ENCODE data around the gene NFIC. TPM values are rescaled to one million over a fixed set of nuclear protein-coding genes. Genes with fewer than 3 reads are reported as not detected.

Gene NFIC
- total RNA-seq, 6 donors from 2014 or later = 96.1 to 175 (median 154) TPM

DNA sequence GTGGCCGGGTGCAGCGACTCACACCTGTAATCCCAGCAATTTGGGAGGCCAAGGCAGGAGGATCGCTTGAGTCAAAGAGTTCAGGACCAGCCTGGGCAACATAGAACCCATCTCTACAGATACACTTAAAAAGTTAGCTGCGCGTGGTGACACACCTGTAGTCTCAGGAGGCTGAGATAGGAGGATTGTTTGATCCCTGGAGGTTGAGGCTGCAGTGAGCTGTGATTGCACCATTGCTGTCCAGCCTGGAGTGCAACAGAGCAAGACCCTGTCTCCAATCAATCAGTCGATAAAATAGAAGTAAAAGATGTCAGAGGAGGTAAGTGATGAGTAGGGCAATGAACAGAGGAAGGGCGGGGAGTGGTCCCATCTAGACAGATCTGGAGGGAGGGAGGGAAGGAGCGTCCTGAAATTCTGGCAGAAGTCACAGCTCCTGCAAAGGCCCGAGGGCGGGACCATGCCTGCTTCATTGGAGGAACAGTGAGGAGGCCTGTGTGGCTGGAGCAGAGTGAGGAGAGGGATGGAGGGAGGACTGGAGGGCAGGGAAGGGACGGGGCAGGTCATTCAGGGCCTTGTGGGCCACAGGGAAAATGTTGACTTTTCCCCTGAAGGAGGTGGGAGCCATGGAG, 104.2 kb downstream of the NFIC start:
- TF ChIP-seq, protein P1, sequence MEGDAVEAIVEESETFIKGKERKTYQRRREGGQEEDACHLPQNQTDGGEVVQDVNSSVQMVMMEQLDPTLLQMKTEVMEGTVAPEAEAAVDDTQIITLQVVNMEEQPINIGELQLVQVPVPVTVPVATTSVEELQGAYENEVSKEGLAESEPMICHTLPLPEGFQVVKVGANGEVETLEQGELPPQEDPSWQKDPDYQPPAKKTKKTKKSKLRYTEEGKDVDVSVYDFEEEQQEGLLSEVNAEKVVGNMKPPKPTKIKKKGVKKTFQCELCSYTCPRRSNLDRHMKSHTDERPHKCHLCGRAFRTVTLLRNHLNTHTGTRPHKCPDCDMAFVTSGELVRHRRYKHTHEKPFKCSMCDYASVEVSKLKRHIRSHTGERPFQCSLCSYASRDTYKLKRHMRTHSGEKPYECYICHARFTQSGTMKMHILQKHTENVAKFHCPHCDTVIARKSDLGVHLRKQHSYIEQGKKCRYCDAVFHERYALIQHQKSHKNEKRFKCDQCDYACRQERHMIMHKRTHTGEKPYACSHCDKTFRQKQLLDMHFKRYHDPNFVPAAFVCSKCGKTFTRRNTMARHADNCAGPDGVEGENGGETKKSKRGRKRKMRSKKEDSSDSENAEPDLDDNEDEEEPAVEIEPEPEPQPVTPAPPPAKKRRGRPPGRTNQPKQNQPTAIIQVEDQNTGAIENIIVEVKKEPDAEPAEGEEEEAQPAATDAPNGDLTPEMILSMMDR (IDR thresholded peaks at IDR 0.05) = no peak
- no peak for TF ChIP-seq EP300 (IDR thresholded peaks at IDR 0.05)
- no peak for TF ChIP-seq POLR2A (IDR thresholded peaks at IDR 0.05)
- TF ChIP-seq POLR2AphosphoS5 (IDR thresholded peaks at IDR 0.05) = no peak
- Histone ChIP-seq H3K36me3 (no peaks in the 10 kb centered on the region), H3K4me3 (no peak overlapping the region), H3K4me1 (peaks cover 0 to 20% (median 11%) of the 10 kb centered on the region in 4 donors), H3K27ac (no peak overlapping the region), H3K27me3 (no peaks in the 10 kb centered on the region), H3K9me3 (no peaks in the 10 kb centered on the region)
- WGBS, 2 donors = 67 to 72% methylated on average over 11 of the region's 11 CpGs
- DNase-seq = no peak
- ATAC-seq (ENCODE audit: low FRiP score in 2 of 2) = peak in 1 of 2 donors; percentile 20

DNA sequence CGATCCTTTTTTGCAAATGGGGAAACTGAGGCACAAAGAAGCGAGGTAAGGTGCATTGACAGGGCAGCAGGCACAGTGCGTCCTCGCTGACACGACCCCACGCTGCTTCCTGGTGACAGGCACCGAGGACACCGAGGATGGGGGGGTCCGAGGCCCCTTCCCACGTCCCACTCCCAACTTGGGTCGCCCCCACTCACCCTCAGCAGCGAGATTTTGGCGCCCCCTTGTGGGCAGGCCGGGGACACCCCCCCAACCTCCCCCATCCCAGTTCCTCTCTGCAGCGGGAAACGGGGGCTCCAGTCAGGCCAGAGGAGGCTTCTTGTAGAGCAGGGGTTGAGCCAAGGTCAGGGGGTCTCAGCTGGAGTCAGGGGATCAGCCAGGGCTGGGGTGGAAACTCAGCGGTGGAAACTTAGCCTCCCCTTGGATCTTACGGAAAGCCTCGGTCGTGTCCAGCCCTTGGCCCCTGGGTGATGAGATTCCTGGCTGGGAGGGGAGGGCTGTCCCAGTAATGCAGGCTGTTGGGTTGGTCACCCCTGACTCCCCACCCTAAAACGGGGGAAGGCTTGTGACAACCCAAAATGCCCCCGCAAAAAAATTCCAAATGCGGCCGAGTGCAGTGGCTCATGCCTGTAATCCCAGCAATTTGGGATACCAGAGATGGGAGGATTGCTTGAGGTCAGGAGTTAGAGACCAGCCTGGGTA, 105.7 kb downstream of the NFIC start:
- TF ChIP-seq EP300 (IDR thresholded peaks at IDR 0.05) = no peak
- TF ChIP-seq, protein P1 (IDR thresholded peaks at IDR 0.05) = peak; percentile 72 to 85 (median 82)
- Histone ChIP-seq H3K4me1 (peaks cover 0 to 20% (median 11%) of the 10 kb centered on the region in 4 donors), H3K27ac (no peak overlapping the region), H3K9me3 (no peaks in the 10 kb centered on the region), H3K4me3 (no peak overlapping the region), H3K36me3 (no peaks in the 10 kb centered on the region), H3K27me3 (no peaks in the 10 kb centered on the region)
- 33 to 38% methylated on average over 16 to 24 of the region's 24 CpGs for WGBS, 2 donors
- peak; percentile 47 to 77 for ATAC-seq (ENCODE audit: low FRiP score in 2 of 2)
- peak in 1 of 2 donors; percentile 89 for DNase-seq

DNA sequence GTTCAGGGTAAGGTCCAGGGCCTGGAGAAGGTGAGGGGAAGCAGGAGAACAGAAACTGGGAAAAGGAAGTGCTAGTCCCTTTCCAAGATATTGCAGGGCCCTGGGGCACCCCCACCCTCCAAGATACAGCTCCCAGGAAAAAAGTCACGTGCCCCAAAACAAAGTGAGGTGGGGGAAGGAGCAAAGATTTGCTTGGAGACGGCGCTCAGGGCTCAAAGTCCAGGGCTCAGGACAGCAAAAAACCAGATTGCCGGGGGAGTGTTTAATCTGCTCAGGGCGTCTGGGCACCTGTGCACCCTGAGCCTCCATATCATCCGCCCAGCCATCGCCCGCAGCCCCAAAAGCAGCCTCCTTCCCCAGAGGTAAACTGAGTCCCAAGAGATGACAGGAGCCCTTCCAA, 107.6 kb downstream of the NFIC start:
- Histone ChIP-seq H3K4me1 (peaks cover 0 to 16% (median 7%) of the 10 kb centered on the region in 4 donors), H3K27ac (no peak overlapping the region), H3K36me3 (no peaks in the 10 kb centered on the region), H3K9me3 (no peaks in the 10 kb centered on the region), H3K27me3 (peaks cover 0 to 3% (median 0%) of the 10 kb centered on the region in 4 donors), H3K4me3 (no peak overlapping the region)
- ATAC-seq (ENCODE audit: low FRiP score in 2 of 2) = no peak
- DNase-seq = no peak
- WGBS, 2 donors = 70 to 78% methylated on average over 8 of the region's 8 CpGs
- TF ChIP-seq POLR2A (IDR thresholded peaks at IDR 0.05) = no peak
- TF ChIP-seq, protein P1 (IDR thresholded peaks at IDR 0.05) = no peak
- no peak for TF ChIP-seq POLR2AphosphoS5 (IDR thresholded peaks at IDR 0.05)
- TF ChIP-seq EP300 (IDR thresholded peaks at IDR 0.05) = no peak

DNA sequence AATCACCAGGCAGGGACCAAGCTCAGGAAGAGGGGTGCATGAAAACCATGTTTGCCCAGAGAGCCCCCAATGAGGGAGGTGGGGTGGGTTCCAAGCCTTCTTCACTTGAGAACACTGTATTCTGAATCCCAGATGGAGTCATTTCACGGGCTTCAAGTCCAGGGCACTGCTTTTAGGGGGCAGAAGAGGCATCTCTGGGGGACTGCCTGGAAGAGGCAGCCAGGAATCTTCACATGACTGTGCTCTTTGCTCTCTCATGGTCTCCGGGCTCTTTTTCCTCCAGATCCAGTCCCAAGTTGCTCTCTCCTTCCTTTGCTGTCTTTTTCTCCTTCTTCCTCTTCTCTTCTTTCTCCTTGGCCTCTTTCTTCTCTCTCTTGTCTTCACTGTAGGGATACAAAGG, 108.2 kb downstream of the NFIC start:
- DNase-seq = no peak
- no peak for ATAC-seq (ENCODE audit: low FRiP score in 2 of 2)
- Histone ChIP-seq H3K4me3 (no peak overlapping the region), H3K4me1 (peaks cover 0 to 16% (median 7%) of the 10 kb centered on the region in 4 donors), H3K27ac (no peak overlapping the region), H3K27me3 (peaks cover 0 to 3% (median 0%) of the 10 kb centered on the region in 4 donors), H3K36me3 (no peaks in the 10 kb centered on the region), H3K9me3 (no peaks in the 10 kb centered on the region)
- TF ChIP-seq POLR2AphosphoS5 (IDR thresholded peaks at IDR 0.05) = no peak
- no peak for TF ChIP-seq EP300 (IDR thresholded peaks at IDR 0.05)
- no peak for TF ChIP-seq POLR2A (IDR thresholded peaks at IDR 0.05)
- TF ChIP-seq, protein P1 (IDR thresholded peaks at IDR 0.05) = no peak
- WGBS, 2 donors = 66 to 71% methylated on average over 2 of the region's 2 CpGs

Data from upper lobe of left lung (tissue), 6 donors.